NB4 (cell line): ENCODE measurements around the gene KCNJ3.

Experiments used
- MYC ChIP-seq: IDR thresholded peaks from 2 replicates; pipeline ENCODE4 v1.6.1; 2011; ENCODE audit warnings: low read depth, low read length
- POLR2A ChIP-seq: IDR thresholded peaks from 2 replicates; pipeline ENCODE4 v1.6.1; 2011; ENCODE audit warnings: mild to moderate bottlenecking; ENCODE audit not compliant: insufficient read length; ENCODE audit errors: extremely low read depth

- no peak for TF ChIP-seq MYC
- no peak for TF ChIP-seq POLR2A
Observed at GRCh38 chr2:154837035-154837434, 138.5 kb downstream of the KCNJ3 start.
